Esophagus muscularis mucosa (tissue), 4 donors: ENCODE results near the gene THRB. TPM values are rescaled to one million over a fixed set of nuclear protein-coding genes. Genes with fewer than 3 reads are reported as not detected.

Source experiments
- DNase-seq: peaks from one replicate; pipeline ENCODE4 v3.0.0-alpha.2; 2017; ENCODE audit errors: extremely low spot score
- H3K27ac ChIP-seq, 4 donors: fragments of 200-600 bp; sonication (generic); replicated peaks in 1 of 4; 1 replicate in 3 of 4; 2 replicates in 1 of 4; pipeline ENCODE4 v1.5.1; 2016 to 2019; ENCODE audit warnings: mild to moderate bottlenecking in 1 of 4
- H3K27me3 ChIP-seq, 4 donors: fragments of 200-600 bp; sonication (generic); one replicate each; pipeline versions ENCODE4 v1.5.1 to v1.6.0; 2016 to 2019
- H3K36me3 ChIP-seq, 4 donors: fragments of 200-600 bp; sonication (generic); one replicate each; pipeline ENCODE4 v1.5.1; 2016 to 2019
- H3K4me1 ChIP-seq, 4 donors: fragments of 200-600 bp; sonication (generic); one replicate each; pipeline ENCODE4 v1.5.1; 2016 to 2019
- H3K4me3 ChIP-seq, 4 donors: fragments of 200-600 bp; sonication (generic); 1 replicate in 2 of 4; 2 replicates in 2 of 4; pipeline ENCODE4 v1.5.1; 2016 to 2019; ENCODE audit warnings: mild to moderate bottlenecking in 4 of 4, moderate library complexity in 1 of 4
- H3K9me3 ChIP-seq, 4 donors: fragments of 200-600 bp; sonication (generic); 1 replicate in 3 of 4; 2 replicates in 1 of 4; pipeline ENCODE4 v1.5.1; 2016 to 2019
- EP300 ChIP-seq: sonication (generic); formaldehyde crosslinking; IDR thresholded peaks from one replicate; pipeline ENCODE4 v1.6.1; 2017; ENCODE audit warnings: antibody characterized with exemption
- POLR2A ChIP-seq: fragments of 450-650 bp; IDR thresholded peaks from one replicate; pipeline ENCODE4 v1.6.1; 2017; ENCODE audit warnings: antibody characterized with exemption, moderate library complexity, mild to moderate bottlenecking, low read depth
- POLR2AphosphoS5 ChIP-seq, 2 donors: sonication (generic); formaldehyde crosslinking; IDR thresholded peaks; one replicate each; pipeline ENCODE4 v1.6.1; 2017; ENCODE audit warnings: antibody characterized with exemption in 2 of 2
- WGBS: methylation state at CpG from one replicate; pipeline ENCODE4 v1.1.5; 2018; 5-methylcytosine and 5-hydroxymethylcytosine counted together
- intact Hi-C: fragments of 100-400 bp; cut with DNase I; formaldehyde crosslinking; loops from one replicate; pipeline ENCODE4 v1.15.1; 2023
- total RNA-seq, 4 donors: library from RNA; depleted of rRNA; stranded (reverse); fragments of >200 nt; gene quantifications; one replicate each; pipeline versions ENCODE4 v1.1.0 to v1.2.1, GENCODE V29; 2016
- TF ChIP-seq, protein P1 (sequence below), 3 experiments: fragments of 200-600 bp in 2 of 3; fragments of 450-650 bp in 1 of 3; sonication (generic) in 2 of 3; IDR thresholded peaks; one replicate each; pipeline ENCODE4 v1.5.1; 2017 to 2019; ENCODE audit warnings: antibody characterized with exemption in 3 of 3, mild to moderate bottlenecking in 2 of 3, moderate library complexity in 1 of 3

Gene THRB
- total RNA-seq, 4 donors from 2014 or later: 31.5 to 68.6 (median 39.3) TPM

DNA sequence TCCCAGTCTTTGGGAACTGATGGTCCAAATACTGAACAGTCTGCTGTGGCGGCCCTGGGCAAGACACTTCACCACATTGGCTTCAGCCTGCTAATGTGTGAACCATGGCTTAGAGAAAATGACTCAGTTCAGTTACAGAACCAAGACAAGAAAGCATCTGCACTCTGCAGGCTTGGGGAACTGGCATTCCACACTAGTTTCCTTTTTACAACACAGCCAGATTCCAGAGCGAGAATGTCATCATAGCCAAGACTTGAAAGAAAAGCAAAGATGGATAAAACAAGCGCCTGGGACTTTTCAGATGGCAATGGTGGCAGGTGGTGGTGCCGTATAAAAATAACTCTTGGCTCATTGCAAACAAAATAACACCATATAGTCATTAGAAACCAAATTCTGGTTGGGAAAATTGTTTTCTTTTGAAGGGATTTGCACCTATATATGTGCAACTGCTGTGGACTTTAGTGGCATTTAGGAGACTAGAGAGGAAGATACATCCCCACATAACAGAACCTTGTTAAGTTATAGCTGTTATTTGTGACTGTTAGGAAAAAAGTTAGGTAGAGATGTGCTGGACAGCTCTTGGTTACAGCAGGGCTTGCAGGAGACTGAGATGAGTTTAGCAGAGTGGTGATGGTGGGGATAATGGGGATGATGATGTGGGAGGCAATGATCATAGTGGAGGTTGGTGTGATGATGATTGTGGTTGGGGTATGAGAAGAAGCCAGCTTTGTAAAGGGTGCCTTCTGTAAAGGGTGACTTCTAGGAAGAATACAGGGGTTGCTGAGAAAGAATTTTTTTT is 273.6 kb downstream of the THRB start:
- DNase-seq: peak; percentile 92
- intact Hi-C loops: no loop called here
- H3K4me1 ChIP-seq: peaks cover 16 to 75% (median 66%) of the 10 kb centered on the region in 4 donors
- H3K27ac ChIP-seq: peak overlapping the region; percentile 69 to 85 (median 80)
- peak; percentile 68 to 73 for TF ChIP-seq POLR2AphosphoS5 (IDR thresholded peaks at IDR 0.05)
- TF ChIP-seq, protein P1, sequence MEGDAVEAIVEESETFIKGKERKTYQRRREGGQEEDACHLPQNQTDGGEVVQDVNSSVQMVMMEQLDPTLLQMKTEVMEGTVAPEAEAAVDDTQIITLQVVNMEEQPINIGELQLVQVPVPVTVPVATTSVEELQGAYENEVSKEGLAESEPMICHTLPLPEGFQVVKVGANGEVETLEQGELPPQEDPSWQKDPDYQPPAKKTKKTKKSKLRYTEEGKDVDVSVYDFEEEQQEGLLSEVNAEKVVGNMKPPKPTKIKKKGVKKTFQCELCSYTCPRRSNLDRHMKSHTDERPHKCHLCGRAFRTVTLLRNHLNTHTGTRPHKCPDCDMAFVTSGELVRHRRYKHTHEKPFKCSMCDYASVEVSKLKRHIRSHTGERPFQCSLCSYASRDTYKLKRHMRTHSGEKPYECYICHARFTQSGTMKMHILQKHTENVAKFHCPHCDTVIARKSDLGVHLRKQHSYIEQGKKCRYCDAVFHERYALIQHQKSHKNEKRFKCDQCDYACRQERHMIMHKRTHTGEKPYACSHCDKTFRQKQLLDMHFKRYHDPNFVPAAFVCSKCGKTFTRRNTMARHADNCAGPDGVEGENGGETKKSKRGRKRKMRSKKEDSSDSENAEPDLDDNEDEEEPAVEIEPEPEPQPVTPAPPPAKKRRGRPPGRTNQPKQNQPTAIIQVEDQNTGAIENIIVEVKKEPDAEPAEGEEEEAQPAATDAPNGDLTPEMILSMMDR (IDR thresholded peaks at IDR 0.05): no peak
- no peaks in the 10 kb centered on the region for H3K27me3 ChIP-seq
- H3K9me3 ChIP-seq: no peaks in the 10 kb centered on the region
- H3K36me3 ChIP-seq: no peaks in the 10 kb centered on the region
- 27% methylated on average over 4 of the region's 4 CpGs for WGBS
- H3K4me3 ChIP-seq: no peak overlapping the region

DNA sequence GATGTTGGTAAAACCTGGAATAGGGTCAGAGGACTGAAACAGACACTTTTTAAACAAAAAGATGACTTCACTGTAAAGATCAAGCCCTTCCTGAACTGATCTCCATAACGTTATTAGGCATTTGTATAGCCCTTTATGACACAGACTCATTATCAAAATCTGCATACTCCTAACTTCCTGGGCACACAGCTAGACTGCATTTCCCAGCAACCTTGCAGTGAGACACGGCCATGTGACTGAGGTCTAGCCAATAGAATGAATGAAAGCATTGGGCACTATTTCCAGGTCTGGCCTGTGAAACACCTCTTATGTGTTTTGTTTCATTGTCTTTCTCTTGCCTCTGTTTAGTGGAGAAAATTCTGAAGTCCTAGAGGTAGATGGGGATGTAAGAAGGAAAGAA is 279.1 kb downstream of the THRB start:
- H3K4me1 ChIP-seq: peaks cover 24 to 69% (median 61%) of the 10 kb centered on the region in 4 donors
- DNase-seq: no peak
- TF ChIP-seq, protein P1 (IDR thresholded peaks at IDR 0.05): no peak
- TF ChIP-seq POLR2AphosphoS5 (IDR thresholded peaks at IDR 0.05) (no peak), EP300 (no peak), POLR2A (no peak)
- H3K27me3 ChIP-seq: no peaks in the 10 kb centered on the region
- 79% methylated on average over 2 of the region's 2 CpGs for WGBS
- H3K4me3 ChIP-seq: no peak overlapping the region
- no peaks in the 10 kb centered on the region for H3K36me3 ChIP-seq
- no peaks in the 10 kb centered on the region for H3K9me3 ChIP-seq
- intact Hi-C loops: no loop called here
- H3K27ac ChIP-seq: no peak overlapping the region

DNA sequence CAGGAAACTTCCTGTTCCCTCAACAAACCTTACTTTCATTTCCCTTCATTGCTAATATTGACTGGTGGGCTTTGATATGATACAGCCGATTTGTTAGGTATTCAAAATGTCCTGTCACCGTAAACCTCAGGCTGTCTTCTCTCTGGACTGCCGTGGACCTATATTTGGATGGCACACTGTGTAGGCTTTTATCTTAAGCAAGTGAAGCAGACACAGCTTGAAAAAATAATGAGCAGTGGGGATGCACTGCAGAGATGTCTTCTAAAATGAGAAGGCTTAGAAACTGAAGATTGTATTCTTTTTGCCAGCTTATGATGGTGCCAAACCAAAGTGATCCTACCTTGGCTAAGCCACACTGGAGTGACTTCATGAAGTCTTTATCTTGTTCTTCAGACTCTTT is 283.3 kb downstream of the THRB start:
- peaks cover 21 to 42% (median 34%) of the 10 kb centered on the region in 4 donors for H3K4me1 ChIP-seq
- H3K4me3 ChIP-seq: no peak overlapping the region
- H3K27me3 ChIP-seq: no peaks in the 10 kb centered on the region
- 68% methylated on average over 3 of the region's 3 CpGs for WGBS
- DNase-seq: no peak
- no peaks in the 10 kb centered on the region for H3K9me3 ChIP-seq
- TF ChIP-seq, protein P1 (IDR thresholded peaks at IDR 0.05): no peak
- TF ChIP-seq EP300: no peak
- no peak for TF ChIP-seq POLR2AphosphoS5 (IDR thresholded peaks at IDR 0.05)
- TF ChIP-seq POLR2A: no peak
- intact Hi-C loops: no loop called here
- H3K36me3 ChIP-seq: no peaks in the 10 kb centered on the region
- H3K27ac ChIP-seq: peak overlapping the region; percentile 77 to 81 (median 79)

DNA sequence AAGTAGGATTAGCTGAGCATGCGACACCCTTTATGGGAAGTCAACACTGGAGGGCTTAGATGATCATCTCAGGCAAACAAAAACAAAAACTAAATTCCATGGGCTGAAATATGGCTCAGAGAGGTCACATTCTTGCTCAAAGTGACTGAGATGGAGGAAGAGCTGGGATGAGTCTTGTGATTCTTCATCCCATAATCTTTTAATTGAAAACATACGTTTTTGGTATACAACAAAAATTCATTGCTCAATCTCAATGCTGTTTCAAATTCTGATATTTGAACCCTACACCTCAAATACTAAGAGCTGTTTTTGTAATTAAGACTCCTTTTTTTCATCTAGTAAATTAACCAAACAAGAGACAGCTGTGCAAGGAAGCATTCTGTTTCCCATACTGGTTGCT is 292.6 kb downstream of the THRB start:
- Histone ChIP-seq H3K4me3 (no peak overlapping the region), H3K9me3 (peaks cover 0 to 7% (median 0%) of the 10 kb centered on the region in 4 donors), H3K27me3 (no peaks in the 10 kb centered on the region), H3K27ac (no peak overlapping the region), H3K36me3 (no peaks in the 10 kb centered on the region), H3K4me1 (no peaks in the 10 kb centered on the region)
- intact Hi-C loops: no loop called here
- WGBS: 83% methylated on average over 2 of the region's 2 CpGs
- no peak for DNase-seq
- TF ChIP-seq EP300: no peak
- TF ChIP-seq POLR2AphosphoS5 (IDR thresholded peaks at IDR 0.05): no peak

DNA sequence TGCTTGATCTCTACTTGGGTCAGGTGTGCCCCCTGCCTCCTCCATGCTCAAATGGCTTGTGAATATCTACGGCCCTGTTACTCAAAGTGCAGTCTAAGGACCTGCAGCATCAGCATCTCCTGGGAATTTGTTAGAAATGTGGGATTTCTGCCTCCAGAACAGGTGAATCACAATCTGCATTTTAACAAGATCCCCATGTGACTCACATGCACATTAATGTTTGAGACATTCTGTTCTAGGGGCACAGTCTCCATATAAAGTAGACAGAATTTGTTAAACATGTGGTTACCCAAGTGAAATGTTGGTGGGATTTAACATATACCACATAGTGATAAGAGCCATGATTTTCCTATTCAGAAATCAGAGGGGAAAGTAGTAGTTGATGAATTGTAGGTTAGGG is 293.3 kb downstream of the THRB start:
- no peaks in the 10 kb centered on the region for H3K27me3 ChIP-seq
- H3K4me3 ChIP-seq: no peak overlapping the region
- TF ChIP-seq POLR2AphosphoS5 (IDR thresholded peaks at IDR 0.05) (no peak), POLR2A (no peak), EP300 (no peak)
- TF ChIP-seq, protein P1 (IDR thresholded peaks at IDR 0.05): no peak
- H3K27ac ChIP-seq: no peak overlapping the region
- no peaks in the 10 kb centered on the region for H3K36me3 ChIP-seq
- H3K9me3 ChIP-seq: peaks cover 0 to 7% (median 0%) of the 10 kb centered on the region in 4 donors
- intact Hi-C loops: no loop called here
- peaks cover 0 to 2% (median 0%) of the 10 kb centered on the region in 4 donors for H3K4me1 ChIP-seq
- DNase-seq: no peak
- 86% methylated on average over 1 of the region's 1 CpG for WGBS
